ENCODE data around the gene HEBP2.
"Not testable (repeated sequence)": the region's sequence is repeated elsewhere in the genome, so short reads cannot be mapped to it uniquely, and the experiment has no call there.

HEBP2 gene, protein sequence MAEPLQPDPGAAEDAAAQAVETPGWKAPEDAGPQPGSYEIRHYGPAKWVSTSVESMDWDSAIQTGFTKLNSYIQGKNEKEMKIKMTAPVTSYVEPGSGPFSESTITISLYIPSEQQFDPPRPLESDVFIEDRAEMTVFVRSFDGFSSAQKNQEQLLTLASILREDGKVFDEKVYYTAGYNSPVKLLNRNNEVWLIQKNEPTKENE

DNA sequence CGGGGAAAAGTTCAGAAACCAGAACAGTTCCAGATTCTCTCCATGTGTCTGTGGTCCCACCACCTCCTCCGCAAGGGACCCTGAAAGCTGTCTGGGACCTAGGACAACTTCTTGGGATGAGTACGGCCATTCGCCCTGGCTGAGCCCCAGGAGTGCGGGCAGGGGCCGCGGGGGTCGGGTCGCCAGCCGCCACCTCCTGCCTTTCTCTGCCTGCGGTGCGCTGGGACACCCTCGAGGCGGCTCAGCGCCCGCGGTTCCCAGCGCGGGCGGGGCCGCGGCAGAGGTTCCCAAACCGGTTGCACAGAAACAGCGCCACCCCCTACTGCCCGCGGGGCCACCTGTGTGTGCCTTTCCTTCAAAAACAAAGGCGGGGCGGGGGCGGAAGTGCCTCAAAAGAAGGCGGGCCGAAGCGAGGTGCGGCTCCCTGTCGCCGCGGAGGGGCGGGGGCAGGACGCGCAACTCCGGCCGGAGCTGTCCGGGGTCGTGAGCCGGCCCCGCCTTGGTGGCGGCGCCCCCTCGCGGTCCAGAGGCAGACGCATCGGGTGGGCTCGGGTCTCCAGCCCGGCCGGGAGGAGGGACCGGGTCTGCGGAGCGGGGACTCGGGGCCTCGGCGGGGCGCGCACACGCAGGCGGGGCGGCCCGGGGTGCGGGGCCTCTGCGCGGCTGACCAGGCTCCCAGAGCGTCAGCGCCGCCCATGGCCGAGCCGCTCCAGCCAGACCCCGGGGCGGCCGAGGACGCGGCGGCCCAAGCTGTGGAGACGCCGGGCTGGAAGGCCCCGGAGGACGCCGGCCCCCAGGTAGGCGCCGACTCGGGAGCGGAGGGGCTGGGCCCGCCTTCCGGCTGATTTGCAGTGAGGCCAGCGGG lies at the start of gene HEBP2:
Gene HEBP2, plus strand, starts transcription at position 423 of the 865 bp plus-strand sequence. Its CDS starts 273 bp downstream, at position 696.
- DNase-seq (ENCODE audit: insufficient read length, low spot score) (peak; percentile 76), FAIRE-seq (no peak)

DNA sequence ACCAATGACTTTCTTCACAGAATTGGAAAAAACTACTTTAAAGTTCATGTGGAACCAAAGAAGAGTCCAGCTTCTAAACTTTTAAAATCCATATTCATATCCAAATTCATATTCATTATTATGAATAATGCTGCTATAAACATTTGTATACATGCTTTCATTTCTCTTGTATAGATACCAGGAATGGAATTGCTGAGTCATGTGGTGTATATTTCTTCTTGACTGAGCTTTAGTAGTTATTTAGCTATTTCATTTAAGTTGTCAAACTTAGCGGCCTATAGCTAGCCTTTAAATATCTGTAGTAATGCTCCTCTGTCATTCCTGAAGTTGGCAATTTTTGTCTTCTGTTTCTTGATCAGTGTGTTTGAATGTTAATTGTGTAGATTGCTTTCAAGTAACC lies 46.1 kb upstream of the HEBP2 start:
- no peak for FAIRE-seq
- TF ChIP-seq POLR2A (IDR thresholded peaks at IDR 0.05; ENCODE audit: low read depth, low read length), result no peak
- no peak for DNase-seq (ENCODE audit: insufficient read length, low spot score)

More for the DNA sequence above, at the start of gene HEBP2:
- peak; percentile 47; the same call in 1 of the 2 replicates for TF ChIP-seq POLR2A (IDR thresholded peaks at IDR 0.05; ENCODE audit: low read depth, low read length)

DNA sequence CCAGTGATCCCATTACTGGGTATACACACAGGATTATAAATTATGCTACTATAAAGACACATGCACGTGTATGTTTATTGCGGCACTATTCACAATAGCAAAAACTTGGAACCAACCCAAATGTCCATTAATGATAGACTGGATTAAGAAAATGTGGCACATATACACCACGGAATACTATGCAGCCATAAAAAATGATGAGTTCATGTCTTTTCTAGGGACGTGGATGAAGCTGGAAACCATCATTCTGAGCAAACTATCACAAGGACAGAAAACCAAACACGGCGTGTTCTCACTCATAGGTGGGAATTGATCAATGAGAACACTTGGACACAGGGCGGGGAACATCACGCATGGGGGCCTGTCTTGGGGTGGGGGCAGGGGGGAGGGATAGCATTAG lies 35.3 kb upstream of the HEBP2 start:
- DNase-seq (ENCODE audit: insufficient read length, low spot score); FAIRE-seq: not testable (repeated sequence)

DNA sequence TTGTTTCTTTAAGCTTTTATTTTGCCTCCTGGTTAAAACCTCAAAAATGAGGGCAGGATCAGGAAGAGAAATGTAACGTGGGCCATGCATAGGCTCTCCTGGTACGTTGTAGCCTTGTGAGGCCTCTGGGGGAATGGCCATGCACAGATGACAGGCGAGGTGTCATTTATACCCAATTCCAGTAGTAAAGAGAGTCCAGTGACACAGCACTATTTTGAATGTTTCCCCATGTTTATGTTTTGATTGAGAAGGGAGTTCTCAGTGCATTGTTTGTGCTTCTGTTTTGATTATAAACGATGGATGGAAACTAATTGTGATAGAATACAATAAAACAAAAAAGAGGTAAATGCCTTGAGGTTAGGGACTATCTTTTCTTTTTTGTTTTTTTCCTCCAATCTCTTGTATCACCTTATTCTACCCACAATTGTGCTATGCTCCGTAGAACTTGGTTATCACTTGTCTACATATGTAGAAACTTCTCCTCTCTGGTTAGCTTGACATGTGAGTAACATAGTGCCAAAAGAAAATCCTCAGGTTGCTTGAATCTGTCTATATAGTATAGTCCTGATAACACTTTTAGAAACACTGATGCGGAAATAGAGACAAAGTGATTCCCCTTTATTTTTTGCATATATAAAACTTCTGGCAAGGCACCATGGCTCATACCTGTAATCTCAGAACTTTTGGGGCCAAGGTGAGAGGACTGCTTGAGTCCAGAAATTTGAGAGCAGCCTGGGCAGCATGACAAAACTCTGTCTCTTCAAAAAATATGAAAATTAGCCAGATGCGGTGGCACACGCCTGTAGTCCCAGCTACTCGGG lies 33.2 kb upstream of the HEBP2 start:
- FAIRE-seq (no peak), DNase-seq (ENCODE audit: insufficient read length, low spot score) (no peak)
- TF ChIP-seq POLR2A (IDR thresholded peaks at IDR 0.05; ENCODE audit: low read depth, low read length), result no peak

DNA sequence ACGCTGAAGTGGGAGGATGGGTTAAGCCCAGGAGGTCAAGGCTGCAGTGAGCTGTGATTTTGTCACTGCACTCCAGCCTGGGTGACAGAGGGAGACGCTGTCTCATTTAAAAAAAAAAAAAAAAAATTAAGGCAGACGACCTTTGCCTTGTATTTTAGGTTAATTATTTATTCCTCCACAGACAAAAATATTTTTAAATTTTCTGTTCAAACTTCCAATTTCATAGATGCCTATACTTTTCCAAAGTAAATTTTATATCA lies 32.6 kb upstream of the HEBP2 start:
- DNase-seq (ENCODE audit: insufficient read length, low spot score), result no peak
- no peak for FAIRE-seq
- TF ChIP-seq POLR2A (IDR thresholded peaks at IDR 0.05; ENCODE audit: low read depth, low read length), result no peak

DNA sequence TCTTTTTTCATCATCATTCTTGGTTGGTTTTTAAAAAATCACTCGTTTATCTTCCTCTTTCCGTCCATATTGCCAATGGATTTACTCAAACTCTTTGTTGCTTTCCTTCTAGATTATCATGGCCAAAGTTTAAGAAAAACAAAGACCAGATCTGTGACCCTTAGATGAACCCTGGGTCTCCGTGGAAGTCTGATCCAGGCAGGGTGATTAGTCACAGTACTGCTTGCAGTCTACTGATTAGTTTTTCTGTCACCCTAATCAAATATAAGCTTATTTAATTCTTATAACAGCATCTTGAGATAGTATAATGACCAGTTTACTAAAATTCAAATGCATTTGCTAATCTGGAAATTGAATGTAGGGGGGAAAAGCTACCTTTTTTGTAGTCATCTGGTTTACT lies 32.3 kb upstream of the HEBP2 start:
- TF ChIP-seq POLR2A (IDR thresholded peaks at IDR 0.05; ENCODE audit: low read depth, low read length), result no peak
- no peak for FAIRE-seq
- DNase-seq (ENCODE audit: insufficient read length, low spot score), result no peak

DNA sequence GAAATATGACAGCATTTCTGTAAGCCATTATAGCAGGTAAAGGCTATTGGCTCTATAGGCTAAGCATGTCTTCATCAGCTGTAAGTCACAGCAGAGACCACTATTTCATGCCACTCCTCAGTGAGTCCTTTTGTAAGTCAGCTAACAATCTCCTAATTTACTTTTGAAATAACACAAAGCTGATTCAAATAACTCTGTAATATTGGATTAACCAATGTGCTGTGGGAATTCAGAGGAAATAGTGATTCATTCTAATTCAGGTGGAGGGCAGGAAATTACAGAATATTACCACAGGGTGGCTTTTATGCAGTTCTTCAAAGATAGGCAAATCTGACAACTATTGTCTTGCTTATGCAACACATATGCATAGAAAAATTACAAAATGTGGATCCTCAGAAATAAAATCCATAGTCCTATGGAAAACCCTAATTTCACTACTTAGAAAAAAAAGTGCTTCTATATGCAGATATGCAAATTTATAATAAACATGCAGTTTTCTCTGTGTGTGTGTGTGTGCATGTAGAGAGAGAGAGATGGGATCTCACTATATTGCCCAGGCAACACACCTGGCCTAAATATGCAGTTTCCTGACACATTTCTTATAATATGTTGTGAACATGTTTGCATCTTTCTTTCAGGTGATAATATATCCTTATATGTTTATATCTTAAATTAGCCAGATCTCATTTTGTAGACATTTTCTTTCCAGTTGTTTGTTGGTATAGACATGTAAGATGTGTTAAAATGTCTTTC lies 31.1 kb upstream of the HEBP2 start:
- FAIRE-seq (no peak), DNase-seq (ENCODE audit: insufficient read length, low spot score) (no peak)
- no peak for TF ChIP-seq POLR2A (IDR thresholded peaks at IDR 0.05; ENCODE audit: low read depth, low read length)

DNA sequence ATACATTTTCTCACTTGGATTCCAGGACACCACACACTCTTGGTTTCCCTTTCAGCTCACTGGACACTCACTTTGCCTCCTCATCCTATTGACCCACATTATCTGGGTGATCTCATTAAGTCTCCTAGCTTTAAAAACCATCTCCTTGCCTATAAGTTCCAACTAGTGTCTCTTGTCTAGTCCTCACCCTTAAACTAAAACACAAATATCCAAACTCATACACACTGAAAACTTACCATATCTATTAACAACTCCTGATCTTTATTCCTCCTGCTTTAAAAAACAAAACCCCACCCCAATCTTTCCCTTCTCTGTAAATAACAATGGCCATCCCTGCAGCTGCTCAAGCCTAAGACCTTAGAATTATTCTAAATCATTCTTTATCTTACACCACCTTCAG lies 29.8 kb upstream of the HEBP2 start:
- FAIRE-seq (no peak), DNase-seq (ENCODE audit: insufficient read length, low spot score) (no peak)
- TF ChIP-seq POLR2A (IDR thresholded peaks at IDR 0.05; ENCODE audit: low read depth, low read length), result no peak

DNA sequence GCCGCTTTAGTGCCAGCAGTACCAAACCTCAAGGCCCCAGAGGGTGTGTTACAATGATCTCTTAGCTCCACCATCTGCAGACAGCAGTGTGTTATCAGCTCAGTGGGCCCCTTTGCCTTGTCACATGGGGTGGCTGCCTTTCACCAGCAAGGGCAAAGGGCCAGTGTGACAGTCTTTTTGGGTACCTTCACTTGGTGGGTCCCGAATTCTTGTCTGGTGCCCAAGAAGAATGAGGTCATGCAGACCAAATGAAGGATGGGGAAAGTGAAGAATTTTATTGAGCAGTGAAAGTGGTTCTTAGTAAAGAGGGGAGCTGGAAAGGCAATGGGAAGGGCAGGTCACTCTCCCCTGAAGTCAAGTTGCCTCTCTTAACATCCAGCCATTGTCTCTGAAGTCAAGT lies 29.2 kb upstream of the HEBP2 start:
- FAIRE-seq, result no peak
- no peak for TF ChIP-seq POLR2A (IDR thresholded peaks at IDR 0.05; ENCODE audit: low read depth, low read length)
- DNase-seq (ENCODE audit: insufficient read length, low spot score), result no peak

DNA sequence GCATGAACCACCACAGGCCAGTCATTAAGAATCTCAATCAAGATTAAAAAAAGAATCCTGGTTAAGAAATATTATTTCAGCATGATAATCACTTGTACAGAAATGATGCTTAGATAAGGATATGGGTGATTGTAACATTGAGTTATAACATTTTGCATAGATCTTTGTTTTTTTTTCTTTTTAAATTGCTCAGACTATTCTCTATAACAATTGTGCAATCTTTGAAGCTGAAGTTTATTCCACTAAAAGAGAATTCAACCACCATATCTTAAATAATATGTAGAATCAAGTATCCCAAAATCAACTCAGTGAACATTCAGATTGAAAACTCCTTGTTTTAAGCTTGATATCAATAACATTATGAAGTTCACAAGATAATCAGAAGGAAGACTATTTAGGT lies 27.0 kb upstream of the HEBP2 start:
- TF ChIP-seq POLR2A (IDR thresholded peaks at IDR 0.05; ENCODE audit: low read depth, low read length), result no peak
- DNase-seq (ENCODE audit: insufficient read length, low spot score), result no peak

DNA sequence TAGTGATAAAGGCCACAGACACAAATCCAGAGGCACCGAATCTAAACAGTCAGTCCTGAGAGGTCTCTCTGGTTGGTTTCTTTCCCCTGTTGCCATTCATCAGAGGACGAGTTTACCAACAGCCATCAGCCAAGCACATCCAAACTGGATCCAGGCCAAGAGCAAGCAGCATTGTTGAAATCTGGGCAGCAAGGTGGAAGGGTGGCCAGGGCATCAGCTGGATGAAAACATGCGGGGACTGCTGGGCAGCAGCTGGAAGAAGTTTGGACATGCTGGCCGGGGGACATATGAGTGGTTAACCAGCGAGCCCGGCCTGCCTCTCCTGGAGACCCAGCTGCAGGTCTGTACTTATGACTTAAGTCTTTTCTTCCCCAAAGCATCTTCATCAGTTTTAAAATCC lies 26.2 kb upstream of the HEBP2 start, which contains the start of gene SMIM28:
Gene SMIM28, plus strand, starts transcription at position 62 of the 400 bp plus-strand sequence. Its CDS starts 168 bp downstream, at position 230.
- DNase-seq (ENCODE audit: insufficient read length, low spot score) (no peak), FAIRE-seq (no peak)
- TF ChIP-seq POLR2A (IDR thresholded peaks at IDR 0.05; ENCODE audit: low read depth, low read length), result no peak

More for the DNA sequence above, 27.0 kb upstream of the HEBP2 start:
- FAIRE-seq, result no peak

DNA sequence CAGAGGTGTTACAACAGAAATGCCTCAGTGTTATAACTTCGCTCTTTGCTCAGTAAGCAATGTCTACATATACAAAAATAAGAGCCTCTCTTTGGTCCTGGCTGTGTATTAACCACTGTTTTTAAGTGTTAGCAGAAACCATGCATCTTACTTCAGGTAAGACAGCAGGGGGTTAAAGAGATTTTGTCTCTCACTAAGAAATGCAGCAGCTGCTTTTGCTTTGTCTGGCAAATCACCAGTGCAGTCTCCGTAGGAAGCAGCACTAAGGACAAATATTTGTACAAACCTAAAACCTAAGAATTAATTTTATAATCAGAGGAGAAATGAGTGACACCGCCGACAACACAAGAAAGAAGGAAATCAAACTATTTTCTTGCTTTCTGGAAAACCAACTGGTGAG lies 25.6 kb upstream of the HEBP2 start:
- no peak for TF ChIP-seq POLR2A (IDR thresholded peaks at IDR 0.05; ENCODE audit: low read depth, low read length)
- no peak for FAIRE-seq
- DNase-seq (ENCODE audit: insufficient read length, low spot score), result no peak

DNA sequence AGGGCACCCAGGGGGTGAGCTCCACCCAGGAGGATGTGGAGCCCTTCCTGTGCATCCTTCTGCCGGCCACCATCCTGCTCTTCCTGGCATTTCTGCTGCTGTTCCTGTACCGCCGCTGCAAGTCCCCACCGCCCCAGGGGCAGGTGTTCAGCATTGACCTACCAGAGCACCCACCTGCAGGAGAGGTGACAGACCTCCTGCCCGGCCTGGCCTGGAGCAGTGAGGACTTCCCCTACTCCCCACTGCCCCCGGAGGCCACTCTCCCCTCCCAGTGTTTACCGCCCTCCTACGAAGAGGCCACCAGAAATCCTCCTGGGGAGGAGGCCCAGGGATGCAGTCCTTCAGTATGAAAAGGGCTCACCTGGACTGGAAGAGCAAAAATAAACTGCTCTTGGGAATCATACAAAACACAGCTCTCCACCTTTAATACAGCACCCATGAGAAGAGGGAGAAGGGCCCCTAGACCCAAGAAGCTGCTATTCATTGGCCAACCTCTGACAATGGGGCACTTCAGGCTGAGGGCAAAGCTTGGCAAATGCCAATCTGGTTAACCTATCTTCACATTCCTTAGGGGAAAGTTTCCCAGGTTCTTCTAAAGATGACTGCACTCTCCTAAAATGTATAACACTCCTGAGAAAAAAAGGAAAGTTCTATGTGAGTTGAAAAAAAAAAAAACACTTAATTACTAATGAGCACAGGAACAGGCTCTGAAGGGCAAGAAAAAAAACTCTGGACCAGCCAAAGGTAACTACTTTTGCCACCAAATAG lies 21.3 kb upstream of the HEBP2 start:
- no peak for DNase-seq (ENCODE audit: insufficient read length, low spot score)
- FAIRE-seq, result no peak
- TF ChIP-seq POLR2A (IDR thresholded peaks at IDR 0.05; ENCODE audit: low read depth, low read length), result no peak

Data from H54 (cell line).